22Rv1 (cell line): ENCODE data around the gene ALG5.

Experiments used
- ZFX ChIP-seq: fragments of 450-650 bp; IDR thresholded peaks from 2 replicates; pipeline ENCODE4 v1.6.1; 2017; ENCODE audit warnings: antibody characterized with exemption, borderline replicate concordance
- TF ChIP-seq, protein P1 (sequence below): fragments of 450-650 bp; IDR thresholded peaks from 2 replicates; pipeline ENCODE4 v1.5.1; 2017; ENCODE audit warnings: mild to moderate bottlenecking

- TF ChIP-seq, protein P1, sequence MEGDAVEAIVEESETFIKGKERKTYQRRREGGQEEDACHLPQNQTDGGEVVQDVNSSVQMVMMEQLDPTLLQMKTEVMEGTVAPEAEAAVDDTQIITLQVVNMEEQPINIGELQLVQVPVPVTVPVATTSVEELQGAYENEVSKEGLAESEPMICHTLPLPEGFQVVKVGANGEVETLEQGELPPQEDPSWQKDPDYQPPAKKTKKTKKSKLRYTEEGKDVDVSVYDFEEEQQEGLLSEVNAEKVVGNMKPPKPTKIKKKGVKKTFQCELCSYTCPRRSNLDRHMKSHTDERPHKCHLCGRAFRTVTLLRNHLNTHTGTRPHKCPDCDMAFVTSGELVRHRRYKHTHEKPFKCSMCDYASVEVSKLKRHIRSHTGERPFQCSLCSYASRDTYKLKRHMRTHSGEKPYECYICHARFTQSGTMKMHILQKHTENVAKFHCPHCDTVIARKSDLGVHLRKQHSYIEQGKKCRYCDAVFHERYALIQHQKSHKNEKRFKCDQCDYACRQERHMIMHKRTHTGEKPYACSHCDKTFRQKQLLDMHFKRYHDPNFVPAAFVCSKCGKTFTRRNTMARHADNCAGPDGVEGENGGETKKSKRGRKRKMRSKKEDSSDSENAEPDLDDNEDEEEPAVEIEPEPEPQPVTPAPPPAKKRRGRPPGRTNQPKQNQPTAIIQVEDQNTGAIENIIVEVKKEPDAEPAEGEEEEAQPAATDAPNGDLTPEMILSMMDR = no peak
- TF ChIP-seq ZFX = no peak
Observed at GRCh38 chr13:36997716-36998427, 1.3 kb downstream of the ALG5 start.
